ENCODE measurements around the gene SMOC2. TPM values are rescaled to one million over a fixed set of nuclear protein-coding genes. Genes with fewer than 3 reads are reported as not detected.

Gene SMOC2
- total RNA-seq, 4 donors from 2014 or later: 45.8 to 130 (median 84.0) TPM

DNA sequence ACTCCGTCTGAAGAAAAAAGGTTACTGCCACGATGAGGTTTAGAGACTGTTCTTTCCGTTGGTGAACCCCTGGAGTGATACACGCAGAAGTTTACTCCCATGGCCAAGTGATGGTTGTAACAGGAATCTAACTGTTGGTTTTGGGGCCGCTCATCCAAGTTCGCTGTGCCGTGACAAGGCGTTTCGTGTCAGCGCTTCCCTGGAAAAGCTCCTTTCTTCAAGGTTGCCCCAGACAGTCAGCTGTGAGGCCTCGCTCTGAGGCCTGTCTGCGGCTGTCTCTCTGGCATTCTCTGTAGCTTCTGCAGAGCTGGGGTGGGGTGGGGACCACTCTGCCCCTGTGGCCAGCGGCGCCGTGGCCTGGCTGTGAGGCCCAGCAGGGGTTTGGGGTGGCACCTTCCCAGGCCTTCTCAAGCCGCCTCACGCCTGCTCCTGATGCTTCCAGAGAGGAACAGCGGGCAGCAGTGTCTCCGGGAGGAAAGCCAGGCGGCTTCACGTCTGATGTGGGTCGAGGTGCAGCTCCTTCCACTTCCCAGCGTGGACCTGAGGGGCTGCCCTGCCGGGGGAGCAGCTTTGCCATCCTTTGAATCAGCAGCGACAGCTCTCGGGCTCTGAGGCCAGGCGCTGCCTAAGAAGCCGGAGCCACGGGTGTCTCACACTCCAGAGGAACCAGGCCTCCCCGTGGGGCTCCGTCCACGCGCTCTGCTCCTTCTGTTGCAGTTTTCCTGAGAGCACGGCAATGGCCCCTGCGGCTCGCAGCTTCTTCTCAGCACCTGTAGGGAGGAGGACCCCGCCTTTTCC, 76.2 kb downstream of the SMOC2 start:
- 94% methylated on average over 19 of the region's 37 CpGs for WGBS
- H3K4me1 ChIP-seq: peaks cover 0 to 13% (median 8%) of the 10 kb centered on the region in 4 donors
- H3K27ac ChIP-seq (replicated peaks in 1 of 4): no peak overlapping the region
- intact Hi-C loops (cut with DNase I): no loop called here
- DNase-seq (ENCODE audit: extremely low spot score): no peak
- no peaks in the 10 kb centered on the region for H3K9me3 ChIP-seq
- H3K36me3 ChIP-seq: peaks cover 0 to 12% (median 1%) of the 10 kb centered on the region in 4 donors
- H3K27me3 ChIP-seq: no peaks in the 10 kb centered on the region
- TF ChIP-seq POLR2A (IDR thresholded peaks at IDR 0.05; ENCODE audit: low read depth) (no peak), POLR2AphosphoS5 (IDR thresholded peaks at IDR 0.05) (no peak), EP300 (IDR thresholded peaks at IDR 0.05) (no peak)
- TF ChIP-seq, protein P1, sequence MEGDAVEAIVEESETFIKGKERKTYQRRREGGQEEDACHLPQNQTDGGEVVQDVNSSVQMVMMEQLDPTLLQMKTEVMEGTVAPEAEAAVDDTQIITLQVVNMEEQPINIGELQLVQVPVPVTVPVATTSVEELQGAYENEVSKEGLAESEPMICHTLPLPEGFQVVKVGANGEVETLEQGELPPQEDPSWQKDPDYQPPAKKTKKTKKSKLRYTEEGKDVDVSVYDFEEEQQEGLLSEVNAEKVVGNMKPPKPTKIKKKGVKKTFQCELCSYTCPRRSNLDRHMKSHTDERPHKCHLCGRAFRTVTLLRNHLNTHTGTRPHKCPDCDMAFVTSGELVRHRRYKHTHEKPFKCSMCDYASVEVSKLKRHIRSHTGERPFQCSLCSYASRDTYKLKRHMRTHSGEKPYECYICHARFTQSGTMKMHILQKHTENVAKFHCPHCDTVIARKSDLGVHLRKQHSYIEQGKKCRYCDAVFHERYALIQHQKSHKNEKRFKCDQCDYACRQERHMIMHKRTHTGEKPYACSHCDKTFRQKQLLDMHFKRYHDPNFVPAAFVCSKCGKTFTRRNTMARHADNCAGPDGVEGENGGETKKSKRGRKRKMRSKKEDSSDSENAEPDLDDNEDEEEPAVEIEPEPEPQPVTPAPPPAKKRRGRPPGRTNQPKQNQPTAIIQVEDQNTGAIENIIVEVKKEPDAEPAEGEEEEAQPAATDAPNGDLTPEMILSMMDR (IDR thresholded peaks at IDR 0.05): no peak
- H3K4me3 ChIP-seq: no peak overlapping the region

GRCh38 chr6:168517742-168518347, 76.9 kb downstream of the SMOC2 start:
- TF ChIP-seq POLR2AphosphoS5 (IDR thresholded peaks at IDR 0.05) (no peak), POLR2A (IDR thresholded peaks at IDR 0.05; ENCODE audit: low read depth) (no peak), EP300 (IDR thresholded peaks at IDR 0.05) (no peak)
- TF ChIP-seq, protein P1 (IDR thresholded peaks at IDR 0.05): no peak
- no peak for DNase-seq (ENCODE audit: extremely low spot score)
- 85% methylated on average over 23 of the region's 39 CpGs for WGBS
- intact Hi-C loops (cut with DNase I): no loop called here
- Histone ChIP-seq H3K4me1 (peaks cover 0 to 13% (median 8%) of the 10 kb centered on the region in 4 donors), H3K36me3 (peaks cover 0 to 12% (median 0%) of the 10 kb centered on the region in 4 donors), H3K27me3 (no peaks in the 10 kb centered on the region), H3K4me3 (no peak overlapping the region), H3K27ac (replicated peaks in 1 of 4) (no peak overlapping the region), H3K9me3 (no peaks in the 10 kb centered on the region)

DNA sequence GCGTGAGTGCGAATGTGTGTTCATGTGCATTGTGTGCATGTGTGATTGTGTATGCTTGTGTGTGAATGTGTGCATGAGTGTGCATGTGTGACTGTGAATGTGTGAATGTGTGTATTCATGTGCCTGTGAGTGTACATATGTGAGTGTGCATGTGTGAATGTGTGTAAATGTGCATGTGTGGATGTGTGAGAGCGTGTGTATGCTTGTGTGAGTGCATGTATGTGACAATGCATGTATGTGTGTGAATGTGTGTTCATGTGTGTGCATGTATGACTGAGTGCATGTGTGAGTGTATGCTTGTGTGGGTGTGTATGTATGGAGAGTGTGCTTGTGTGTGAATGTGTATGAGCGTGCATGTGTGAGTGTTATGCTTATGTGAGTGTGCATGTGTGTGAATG, 77.4 kb downstream of the SMOC2 start:
- Histone ChIP-seq H3K36me3 (peaks cover 0 to 12% (median 0%) of the 10 kb centered on the region in 4 donors), H3K27ac (replicated peaks in 1 of 4) (no peak overlapping the region), H3K4me3 (no peak overlapping the region), H3K9me3 (no peaks in the 10 kb centered on the region), H3K27me3 (no peaks in the 10 kb centered on the region), H3K4me1 (peaks cover 0 to 13% (median 8%) of the 10 kb centered on the region in 4 donors)
- WGBS: 64% methylated on average over 4 of the region's 4 CpGs
- TF ChIP-seq POLR2AphosphoS5 (IDR thresholded peaks at IDR 0.05): no peak
- no peak for TF ChIP-seq EP300 (IDR thresholded peaks at IDR 0.05)
- no peak for TF ChIP-seq POLR2A (IDR thresholded peaks at IDR 0.05; ENCODE audit: low read depth)
- TF ChIP-seq, protein P1 (IDR thresholded peaks at IDR 0.05): no peak
- DNase-seq (ENCODE audit: extremely low spot score): no peak
- intact Hi-C loops (cut with DNase I): no loop called here

DNA sequence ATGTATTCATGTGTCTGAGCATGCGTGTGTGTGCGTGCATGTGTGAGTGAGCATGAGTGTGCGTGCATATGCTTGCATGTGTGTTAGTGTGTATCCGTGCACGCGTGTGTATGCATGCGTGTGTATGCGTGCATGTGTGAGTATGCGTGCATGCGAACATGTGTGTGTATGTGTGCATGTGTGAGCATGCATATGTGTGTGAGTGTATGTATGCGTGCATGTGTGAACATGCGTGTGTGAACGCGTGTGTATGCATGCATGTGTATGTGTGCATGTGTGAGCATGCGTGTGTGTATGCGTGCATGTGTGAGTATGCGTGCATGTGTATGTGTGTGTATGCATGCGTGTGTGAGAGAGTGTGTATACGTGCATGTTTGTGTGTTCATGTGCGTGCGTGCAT, 77.9 kb downstream of the SMOC2 start:
- TF ChIP-seq, protein P1 (IDR thresholded peaks at IDR 0.05): no peak
- TF ChIP-seq EP300 (IDR thresholded peaks at IDR 0.05) (no peak), POLR2AphosphoS5 (IDR thresholded peaks at IDR 0.05) (no peak), POLR2A (IDR thresholded peaks at IDR 0.05; ENCODE audit: low read depth) (no peak)
- WGBS: 90% methylated on average over 21 of the region's 21 CpGs
- DNase-seq (ENCODE audit: extremely low spot score): no peak
- Histone ChIP-seq H3K27ac (replicated peaks in 1 of 4) (no peak overlapping the region), H3K4me3 (no peak overlapping the region), H3K36me3 (peaks cover 0 to 12% (median 0%) of the 10 kb centered on the region in 4 donors), H3K27me3 (no peaks in the 10 kb centered on the region), H3K4me1 (peaks cover 0 to 10% (median 7%) of the 10 kb centered on the region in 4 donors), H3K9me3 (no peaks in the 10 kb centered on the region)
- intact Hi-C loops (cut with DNase I): no loop called here
